ENCODE data around the gene TIMM22. TPM values are rescaled to one million over a fixed set of nuclear protein-coding genes. Genes with fewer than 3 reads are reported as not detected.

The TIMM22 gene
- polyA plus RNA-seq, 6 donors from 2014 or later, result 20.9 to 24.0 (median 22.7) TPM

DNA sequence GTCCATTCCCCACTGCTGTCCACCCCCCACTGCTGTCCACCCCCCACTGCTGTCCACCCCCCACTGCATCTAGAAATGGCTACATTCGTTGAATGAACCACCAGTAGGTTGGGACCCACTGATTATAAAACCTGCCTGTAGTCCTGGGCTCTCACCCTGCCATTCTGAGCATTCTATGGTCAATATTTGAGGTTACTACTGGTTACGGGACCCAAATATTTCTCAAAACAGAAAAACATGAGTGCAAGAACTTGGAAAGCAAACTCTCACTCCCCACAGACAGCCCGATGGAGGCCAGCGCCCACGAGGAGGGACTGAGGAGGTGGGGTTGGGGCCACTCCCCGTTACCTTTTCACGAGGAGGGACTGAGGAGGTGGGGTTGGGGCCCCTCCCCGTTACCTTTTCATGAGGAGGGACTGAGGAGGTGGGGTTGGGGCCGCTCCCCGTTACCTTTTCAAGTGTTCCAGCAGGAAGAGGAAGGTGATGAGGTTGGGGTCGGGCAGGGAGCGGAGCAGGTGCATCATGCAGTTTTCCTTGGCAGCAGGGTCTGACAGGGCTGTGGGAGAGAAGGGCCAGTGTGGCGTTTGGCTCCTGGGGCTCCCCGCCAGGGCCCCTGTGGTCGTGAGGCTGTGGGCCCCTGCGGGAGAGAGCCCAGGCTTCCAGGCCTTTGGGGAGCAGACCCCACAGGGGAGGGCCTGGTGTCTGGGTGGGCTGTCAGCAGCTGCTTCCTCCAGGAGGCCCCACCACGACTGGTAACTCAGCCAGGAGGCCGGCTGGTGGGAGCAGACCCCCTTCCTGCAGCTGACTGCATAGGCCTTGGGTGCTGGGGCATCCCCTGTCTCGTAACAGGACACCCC is 12.5 kb downstream of the TIMM22 start:
- H3K27ac Mint-ChIP-seq, result peak overlapping the region in 1 of 6 donors; percentile 24
- ATAC-seq (ENCODE audit: low read depth in 2 of 2), result no peak
- H3K36me3 Mint-ChIP-seq, result peaks cover 0 to 7% of the 10 kb centered on the region in 2 donors
- DNase-seq, result no peak
- H3K9me3 Mint-ChIP-seq, result no peaks in the 10 kb centered on the region
- peak overlapping the region in 1 of 8 donors; percentile 81 for H3K4me3 Mint-ChIP-seq
- peaks cover 0 to 11% (median 9%) of the 10 kb centered on the region in 3 donors for H3K4me1 Mint-ChIP-seq
- H3K27me3 Mint-ChIP-seq, result no peaks in the 10 kb centered on the region

DNA sequence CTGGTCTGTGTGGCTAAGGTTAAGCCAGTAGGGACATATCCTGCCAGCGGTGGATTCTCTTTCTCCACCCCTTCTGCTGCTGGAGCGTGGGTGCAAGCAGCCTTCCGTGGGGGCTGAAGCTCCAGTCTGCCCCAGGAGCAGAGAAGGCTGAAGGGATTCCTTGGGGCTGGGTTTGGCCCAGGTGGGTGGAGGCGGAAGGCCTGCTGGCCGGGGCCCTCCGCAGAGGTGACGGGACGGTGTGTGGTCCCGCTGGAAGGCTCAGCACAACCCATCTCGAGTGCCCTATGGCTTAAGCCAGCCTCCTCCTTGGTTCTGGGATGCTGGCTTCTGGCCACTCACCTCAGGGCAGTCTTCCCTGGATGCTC is 13.1 kb downstream of the TIMM22 start:
- Mint-ChIP-seq H3K4me3 (no peak overlapping the region), H3K36me3 (peaks cover 0 to 4% of the 10 kb centered on the region in 2 donors), H3K4me1 (peaks cover 0 to 9% (median 8%) of the 10 kb centered on the region in 3 donors), H3K27ac (no peak overlapping the region), H3K9me3 (no peaks in the 10 kb centered on the region), H3K27me3 (no peaks in the 10 kb centered on the region)
- DNase-seq (no peak), ATAC-seq (ENCODE audit: low read depth in 2 of 2) (no peak)

DNA sequence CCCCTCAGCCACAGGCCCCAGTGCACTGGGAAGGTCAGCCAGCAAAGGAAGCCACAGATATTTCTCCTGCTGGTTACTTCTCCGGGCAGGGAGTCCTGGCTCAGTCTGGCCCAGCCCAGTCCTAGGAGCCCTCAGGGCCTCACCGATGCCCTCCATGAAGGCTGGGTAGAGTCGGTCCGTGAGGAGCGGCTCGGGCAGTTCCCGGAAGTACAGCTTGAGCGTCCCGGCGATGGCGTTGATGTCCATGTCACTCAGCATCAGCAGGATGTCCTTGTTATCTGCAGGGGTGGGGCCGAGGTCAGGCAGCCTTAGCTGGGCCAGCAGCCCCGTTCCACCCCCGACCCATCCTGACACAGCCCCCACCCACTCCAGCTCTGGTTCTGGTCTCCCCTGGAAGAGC is 13.7 kb downstream of the TIMM22 start:
- Mint-ChIP-seq H3K4me1 (peaks cover 0 to 4% (median 3%) of the 10 kb centered on the region in 3 donors), H3K27ac (no peak overlapping the region), H3K4me3 (no peak overlapping the region), H3K9me3 (no peaks in the 10 kb centered on the region), H3K27me3 (no peaks in the 10 kb centered on the region), H3K36me3 (no peaks in the 10 kb centered on the region)
- ATAC-seq (ENCODE audit: low read depth in 2 of 2) (no peak), DNase-seq (no peak)

DNA sequence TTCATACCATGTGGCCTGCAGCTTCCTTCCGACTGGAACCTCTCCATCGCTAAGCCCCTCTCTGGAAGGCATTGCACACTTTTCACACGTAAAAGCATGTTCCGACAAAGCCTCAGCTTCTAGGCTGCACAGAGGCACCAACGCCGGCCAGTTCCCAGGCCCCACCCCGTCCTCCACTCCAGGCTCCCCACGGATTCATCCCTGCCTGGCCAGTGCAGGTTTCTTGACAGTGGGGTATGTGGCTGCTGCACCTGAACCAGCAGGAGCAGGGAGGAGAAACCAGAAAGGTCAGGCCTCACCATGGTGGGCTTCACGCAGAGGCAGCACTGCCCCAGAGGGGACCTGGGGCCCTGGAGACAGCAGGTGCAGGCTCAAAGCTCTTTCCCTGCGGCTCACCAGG is 14.2 kb downstream of the TIMM22 start:
- no peak for DNase-seq
- ATAC-seq (ENCODE audit: low read depth in 2 of 2), result no peak
- Mint-ChIP-seq H3K36me3 (no peaks in the 10 kb centered on the region), H3K9me3 (no peaks in the 10 kb centered on the region), H3K4me1 (no peaks in the 10 kb centered on the region), H3K27me3 (no peaks in the 10 kb centered on the region), H3K27ac (no peak overlapping the region), H3K4me3 (no peak overlapping the region)

DNA sequence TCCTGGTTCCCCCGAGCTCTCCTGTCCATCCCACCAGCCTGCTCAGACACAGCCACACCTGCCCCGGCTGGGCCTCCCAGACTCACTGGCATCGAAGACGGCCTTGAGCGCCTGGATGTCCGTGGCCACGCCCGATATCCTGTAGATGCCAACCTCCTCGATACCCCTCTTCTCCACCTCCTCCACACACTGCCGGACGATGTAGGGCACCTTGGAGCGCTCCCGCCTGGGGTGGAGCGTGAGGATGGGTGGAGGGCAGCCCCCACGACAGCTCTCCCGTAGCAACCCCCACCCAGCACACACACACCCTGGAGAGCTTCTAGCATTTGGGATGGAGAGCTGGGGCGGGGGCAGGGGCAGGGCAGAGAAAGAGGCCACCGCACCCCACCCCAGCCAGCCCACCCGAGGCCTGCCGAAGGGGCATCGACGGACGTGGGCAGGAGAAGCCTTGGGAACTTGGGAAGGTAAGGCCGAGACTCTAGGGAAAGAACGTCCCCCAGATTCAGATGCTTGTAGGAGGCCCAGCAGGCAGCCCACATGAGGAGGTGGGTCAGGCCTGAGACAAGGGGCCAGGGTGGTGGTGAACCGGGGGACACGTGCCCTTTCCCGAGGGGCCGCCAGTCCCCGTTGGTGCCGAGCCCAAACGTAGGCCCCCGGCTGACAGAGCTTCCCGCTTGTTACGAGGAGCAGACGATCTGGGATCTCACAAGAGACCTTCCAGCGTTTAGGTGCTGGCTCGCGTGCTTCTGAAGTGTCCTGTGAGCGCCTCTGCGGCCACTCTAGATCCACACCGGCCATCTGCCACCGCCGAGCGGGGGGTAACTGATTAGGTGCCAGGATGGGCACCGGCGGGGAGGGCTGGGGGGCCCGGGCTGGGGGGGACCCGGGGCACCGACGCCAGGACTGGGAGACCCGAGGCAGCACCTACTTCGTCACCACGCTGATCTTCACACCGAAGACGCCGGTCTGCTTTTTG is 15.1 kb downstream of the TIMM22 start:
- no peak overlapping the region for H3K27ac Mint-ChIP-seq
- H3K36me3 Mint-ChIP-seq, result no peaks in the 10 kb centered on the region
- ATAC-seq (ENCODE audit: low read depth in 2 of 2) (no peak), DNase-seq (no peak)
- H3K9me3 Mint-ChIP-seq, result no peaks in the 10 kb centered on the region
- H3K4me3 Mint-ChIP-seq, result peak overlapping the region in 1 of 8 donors; percentile 53
- H3K4me1 Mint-ChIP-seq, result no peaks in the 10 kb centered on the region
- H3K27me3 Mint-ChIP-seq, result no peaks in the 10 kb centered on the region

DNA sequence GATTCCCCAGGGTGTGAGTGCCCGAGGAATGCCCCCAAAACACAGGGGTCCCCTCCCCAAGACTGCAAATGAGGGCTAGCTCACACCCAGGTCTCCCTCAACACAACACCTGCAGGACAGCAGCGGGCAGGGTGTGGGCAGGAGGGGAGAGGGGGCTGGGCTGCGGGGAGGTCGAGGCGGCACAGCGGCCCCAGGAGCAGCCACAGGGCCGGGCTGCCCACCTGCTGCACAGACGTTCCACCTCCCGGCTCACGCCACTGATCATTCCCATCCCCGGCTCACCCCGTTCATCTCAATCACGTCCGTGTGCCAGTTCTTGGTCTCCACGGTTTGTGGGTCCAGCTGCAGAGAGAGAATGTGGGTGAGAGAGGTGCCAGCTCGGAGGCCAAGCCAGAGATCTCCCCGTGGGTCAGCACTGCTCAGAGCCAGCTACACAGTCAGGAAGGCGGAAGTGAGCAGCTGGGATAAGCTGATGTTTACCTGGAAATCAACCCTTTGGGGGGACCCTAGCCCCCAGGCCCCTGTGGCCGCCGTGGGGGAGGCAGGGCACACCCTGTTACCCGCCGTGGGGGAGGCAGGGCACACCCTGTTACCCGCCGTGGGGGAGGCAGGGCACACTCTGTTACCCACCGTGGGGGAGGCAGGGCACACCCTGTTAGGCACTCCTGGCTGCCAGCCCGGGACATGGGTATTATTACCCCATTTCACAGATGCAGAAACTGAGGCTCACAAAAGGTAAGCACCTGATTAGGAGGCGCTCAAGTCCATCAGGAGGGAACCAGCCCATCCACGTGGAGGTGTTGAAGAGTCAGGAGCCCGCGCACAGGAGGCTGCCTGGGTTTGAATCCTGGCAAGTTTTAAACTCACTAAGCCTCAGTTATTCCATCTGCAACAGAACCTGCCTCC is 16.1 kb downstream of the TIMM22 start:
- no peaks in the 10 kb centered on the region for H3K9me3 Mint-ChIP-seq
- H3K27ac Mint-ChIP-seq, result no peak overlapping the region
- no peak overlapping the region for H3K4me3 Mint-ChIP-seq
- no peaks in the 10 kb centered on the region for H3K4me1 Mint-ChIP-seq
- H3K36me3 Mint-ChIP-seq, result no peaks in the 10 kb centered on the region
- H3K27me3 Mint-ChIP-seq, result no peaks in the 10 kb centered on the region
- no peak for DNase-seq
- ATAC-seq (ENCODE audit: low read depth in 2 of 2), result no peak

DNA sequence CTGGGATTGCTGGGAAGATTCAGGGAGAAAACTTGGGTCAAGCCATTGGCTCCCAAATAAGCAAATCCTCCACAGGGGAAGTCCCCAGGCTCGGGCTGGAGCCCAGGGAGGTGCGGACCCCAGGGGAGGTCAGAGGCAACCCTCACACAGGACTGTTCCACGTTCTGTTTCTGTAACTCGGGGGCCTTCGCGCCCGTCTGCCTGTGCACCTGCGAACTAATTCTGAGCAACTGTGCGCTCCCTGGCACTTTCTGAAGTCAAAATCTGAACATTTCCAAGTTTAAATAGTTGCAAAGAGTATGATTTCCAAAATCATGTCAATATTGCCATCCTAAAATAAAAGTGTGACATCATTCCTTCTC is 16.8 kb downstream of the TIMM22 start:
- no peak for DNase-seq
- no peaks in the 10 kb centered on the region for H3K27me3 Mint-ChIP-seq
- H3K27ac Mint-ChIP-seq, result peak overlapping the region in 3 of 6 donors; percentile 26 to 84 (median 40)
- no peak overlapping the region for H3K4me3 Mint-ChIP-seq
- no peak for ATAC-seq (ENCODE audit: low read depth in 2 of 2)
- H3K9me3 Mint-ChIP-seq, result peaks cover 0 to 2% (median 0%) of the 10 kb centered on the region in 7 donors
- H3K36me3 Mint-ChIP-seq, result no peaks in the 10 kb centered on the region
- no peaks in the 10 kb centered on the region for H3K4me1 Mint-ChIP-seq

DNA sequence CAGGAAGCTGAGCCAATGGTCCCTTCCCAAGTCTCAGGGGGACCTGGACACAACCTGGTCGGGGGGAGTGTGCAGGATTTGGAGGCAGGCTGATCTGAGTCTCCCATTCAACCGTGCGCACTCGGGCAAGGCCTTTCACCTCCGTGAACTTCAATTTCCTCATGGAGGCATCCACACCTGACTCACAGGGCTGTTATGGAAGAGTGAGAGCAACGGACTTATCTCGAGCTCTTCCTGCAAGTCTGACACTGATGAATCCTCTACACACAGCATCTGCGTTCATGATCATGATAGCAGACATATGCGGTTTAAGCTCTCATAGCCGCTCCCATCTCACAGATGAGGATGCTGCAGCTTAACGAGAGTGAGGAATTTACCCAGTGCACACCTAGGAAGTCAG is 21.6 kb downstream of the TIMM22 start:
- DNase-seq, result no peak
- Mint-ChIP-seq H3K36me3 (no peaks in the 10 kb centered on the region), H3K27me3 (no peaks in the 10 kb centered on the region), H3K27ac (no peak overlapping the region), H3K4me3 (no peak overlapping the region), H3K9me3 (peaks cover 0 to 2% (median 0%) of the 10 kb centered on the region in 7 donors), H3K4me1 (peaks cover 4 to 12% (median 4%) of the 10 kb centered on the region in 3 donors)
- no peak for ATAC-seq (ENCODE audit: low read depth in 2 of 2)

DNA sequence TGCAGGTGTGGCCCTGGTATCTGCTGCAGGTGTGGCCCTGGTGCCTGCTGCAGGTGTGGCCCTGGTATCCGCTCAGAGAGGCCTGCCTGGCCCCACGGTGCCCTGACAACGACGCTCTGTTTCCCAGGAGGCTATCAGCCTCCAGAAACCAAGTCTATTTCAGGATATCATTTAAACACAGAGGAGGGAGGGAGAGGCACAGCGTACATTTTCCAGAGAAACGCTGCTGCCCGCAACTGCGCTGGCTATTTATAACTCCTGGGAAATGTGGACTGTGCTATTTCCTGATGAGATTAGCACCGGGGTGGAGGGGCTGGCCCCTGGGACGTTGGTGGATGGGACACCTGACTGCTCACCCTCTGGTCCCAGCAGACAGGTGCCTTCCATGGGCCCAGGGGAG is 22.5 kb downstream of the TIMM22 start:
- Mint-ChIP-seq H3K27ac (peak overlapping the region in 2 of 6 donors; percentile 31 to 82), H3K36me3 (no peaks in the 10 kb centered on the region), H3K9me3 (peaks cover 0 to 2% (median 0%) of the 10 kb centered on the region in 7 donors), H3K4me1 (peaks cover 4 to 12% (median 4%) of the 10 kb centered on the region in 3 donors), H3K27me3 (no peaks in the 10 kb centered on the region), H3K4me3 (peak overlapping the region in 1 of 8 donors; percentile 32)
- DNase-seq (no peak), ATAC-seq (ENCODE audit: low read depth in 2 of 2) (no peak)

DNA sequence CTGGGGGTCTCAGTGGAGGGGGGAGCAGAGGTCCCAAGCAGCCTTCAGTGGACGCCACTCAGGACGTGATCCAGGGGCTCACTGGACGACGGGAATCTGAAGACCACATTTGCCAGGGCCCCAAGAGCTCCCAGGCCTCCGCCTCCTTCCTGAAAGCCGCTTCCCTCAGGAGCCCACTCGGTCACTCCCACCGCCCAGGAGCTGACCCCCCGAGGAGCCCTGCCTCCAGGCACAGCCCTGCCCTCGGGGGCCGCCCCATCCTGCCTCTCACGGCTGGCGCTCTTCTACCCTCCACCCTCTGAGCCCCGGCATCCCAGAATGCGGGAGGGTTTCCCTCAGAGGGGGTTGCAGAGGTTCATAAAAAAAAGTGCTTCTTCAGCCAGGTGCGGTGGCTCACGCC is 24.2 kb downstream of the TIMM22 start:
- no peaks in the 10 kb centered on the region for H3K27me3 Mint-ChIP-seq
- ATAC-seq (ENCODE audit: low read depth in 2 of 2) (no peak), DNase-seq (no peak)
- peaks cover 0 to 10% of the 10 kb centered on the region in 2 donors for H3K36me3 Mint-ChIP-seq
- peaks cover 0 to 2% (median 0%) of the 10 kb centered on the region in 7 donors for H3K9me3 Mint-ChIP-seq
- no peak overlapping the region for H3K27ac Mint-ChIP-seq
- H3K4me3 Mint-ChIP-seq, result no peak overlapping the region
- H3K4me1 Mint-ChIP-seq, result peaks cover 6 to 18% (median 9%) of the 10 kb centered on the region in 3 donors

DNA sequence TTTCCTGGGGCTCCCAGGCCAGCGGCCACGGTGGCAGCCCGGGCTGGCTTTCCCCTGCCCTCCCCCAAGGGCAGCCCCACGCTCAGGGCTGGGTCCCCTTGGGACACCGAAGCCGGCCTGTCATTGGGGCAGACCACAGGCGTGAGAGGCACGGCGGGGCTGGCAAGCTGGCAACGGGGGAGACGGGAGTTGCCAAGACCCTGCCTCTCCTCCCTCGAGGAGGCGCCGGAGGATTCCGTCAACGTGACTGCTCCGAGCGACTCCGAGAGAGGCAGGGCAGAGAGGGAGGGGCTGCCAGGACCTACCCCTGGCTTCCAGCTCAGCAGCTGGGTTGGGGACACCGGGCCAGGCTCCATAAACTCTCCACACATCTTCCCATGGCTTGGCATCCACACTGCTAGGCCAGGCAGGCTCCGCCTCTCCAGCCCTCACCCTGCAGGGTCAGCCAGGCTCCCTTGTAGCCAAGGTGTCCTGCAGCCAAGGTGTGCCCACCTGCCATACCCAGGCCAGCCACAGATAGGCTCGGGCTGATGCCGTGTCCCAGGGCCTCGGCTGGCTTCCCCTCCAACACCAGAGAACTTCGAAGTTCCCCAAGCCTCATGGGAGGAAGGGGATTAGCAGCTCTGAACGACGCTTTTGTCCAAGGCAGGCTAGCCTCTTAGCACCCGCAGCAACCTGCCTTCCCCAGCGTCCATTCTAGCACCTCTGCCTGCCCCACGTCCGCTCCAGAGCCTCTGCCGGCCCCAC is 25.5 kb downstream of the TIMM22 start:
- Mint-ChIP-seq H3K4me1 (peaks cover 6 to 18% (median 9%) of the 10 kb centered on the region in 3 donors), H3K9me3 (peaks cover 0 to 2% (median 0%) of the 10 kb centered on the region in 7 donors), H3K36me3 (peaks cover 0 to 10% of the 10 kb centered on the region in 2 donors), H3K27ac (no peak overlapping the region), H3K4me3 (no peak overlapping the region), H3K27me3 (no peaks in the 10 kb centered on the region)
- ATAC-seq (ENCODE audit: low read depth in 2 of 2) (no peak), DNase-seq (no peak)

DNA sequence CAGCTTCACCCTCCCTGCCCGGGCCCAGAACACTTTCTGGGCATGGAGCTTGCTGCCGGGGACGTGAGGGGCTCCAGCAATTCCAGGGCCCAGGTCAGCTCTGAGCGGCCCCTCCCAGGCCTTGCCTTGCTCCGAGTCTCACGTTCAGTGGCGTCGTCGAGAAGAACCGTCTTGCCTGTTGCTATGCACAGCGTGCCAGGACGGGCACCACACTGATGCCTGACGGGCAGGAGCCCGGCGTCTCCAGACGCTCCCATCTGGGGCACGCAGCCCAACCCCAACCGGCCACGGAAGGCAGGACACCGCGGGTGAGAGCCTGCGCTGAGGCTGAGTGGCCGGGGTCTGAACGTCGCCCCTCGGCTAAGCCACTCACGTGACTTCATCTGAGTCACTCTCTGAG is 27.1 kb downstream of the TIMM22 start:
- no peaks in the 10 kb centered on the region for H3K9me3 Mint-ChIP-seq
- peaks cover 0 to 10% of the 10 kb centered on the region in 2 donors for H3K36me3 Mint-ChIP-seq
- no peak for DNase-seq
- peaks cover 6 to 18% (median 9%) of the 10 kb centered on the region in 3 donors for H3K4me1 Mint-ChIP-seq
- H3K27ac Mint-ChIP-seq, result no peak overlapping the region
- H3K4me3 Mint-ChIP-seq, result no peak overlapping the region
- ATAC-seq (ENCODE audit: low read depth in 2 of 2), result no peak
- no peaks in the 10 kb centered on the region for H3K27me3 Mint-ChIP-seq
